ENCODE measurements around the gene C19orf53.

C19orf53 gene

DNA sequence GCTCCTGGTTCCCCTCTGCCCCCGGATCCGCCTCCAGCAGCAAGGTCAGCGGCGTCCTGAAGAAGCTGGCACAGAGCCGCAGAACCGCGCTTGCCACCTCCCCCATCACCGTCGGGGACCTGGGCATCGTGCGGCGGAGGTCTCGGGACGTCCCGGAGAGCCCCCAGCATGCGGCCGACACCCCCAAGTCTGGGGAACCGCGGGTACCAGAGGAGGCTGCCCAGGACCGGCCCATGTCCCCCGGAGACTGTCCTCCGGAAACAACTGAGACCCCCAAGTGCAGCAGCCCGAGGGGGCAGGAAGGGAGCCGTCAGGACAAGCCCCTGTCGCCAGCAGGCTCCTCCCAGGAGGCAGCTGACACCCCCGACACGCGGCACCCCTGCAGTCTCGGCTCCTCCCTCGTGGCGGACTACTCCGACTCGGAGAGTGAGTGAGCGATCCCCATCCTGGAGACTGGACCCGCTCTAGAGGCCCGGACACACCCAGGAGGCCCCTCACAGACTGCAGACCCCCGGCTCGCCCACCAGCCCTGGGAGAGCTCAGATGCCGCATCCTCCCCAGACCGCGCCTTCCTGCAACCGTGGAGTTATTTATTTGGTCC, 11.5 kb upstream of the C19orf53 start:
- Histone ChIP-seq H3K27me3 (no peaks in the 10 kb centered on the region), H3K4me1 (peaks cover 24% of the 10 kb centered on the region), H3K4me3 (no peak overlapping the region), H3K9me3 (no peaks in the 10 kb centered on the region), H3K9ac (no peak overlapping the region), H4K20me1 (peaks cover 17% of the 10 kb centered on the region), H3K27ac (no peak overlapping the region), H3K4me2 (no peak overlapping the region), H3K36me3 (peaks cover 63% of the 10 kb centered on the region)
- no peak for TF ChIP-seq Cebpa-rat (IDR thresholded peaks at IDR 0.05)

DNA sequence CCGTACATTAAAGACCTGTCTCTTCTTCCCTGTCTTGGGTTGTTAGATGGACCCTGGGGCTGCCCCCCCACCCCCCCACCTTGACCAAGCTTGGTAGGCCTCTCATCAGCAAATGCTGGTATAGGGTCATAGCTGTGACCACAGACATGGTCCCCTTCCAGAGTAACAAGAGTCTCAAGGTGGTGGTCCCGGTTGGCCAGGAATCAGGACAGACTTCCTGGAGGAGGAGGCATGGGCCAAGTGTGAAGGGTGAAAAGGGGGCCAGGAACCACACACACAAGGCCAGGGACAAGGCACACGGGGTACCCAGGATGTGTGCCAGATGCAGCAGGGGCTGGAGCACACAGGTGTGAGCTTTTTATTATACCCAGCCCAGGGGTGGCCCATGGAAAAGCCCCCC, 11.0 kb upstream of the C19orf53 start:
- no peak overlapping the region for H3K27ac ChIP-seq
- peak overlapping the region; percentile 71; the same call in 1 of the 2 replicates for H3K4me2 ChIP-seq
- no peaks in the 10 kb centered on the region for H3K9me3 ChIP-seq
- peaks cover 24% of the 10 kb centered on the region for H3K4me1 ChIP-seq
- H3K27me3 ChIP-seq, result no peaks in the 10 kb centered on the region
- no peak for TF ChIP-seq Cebpa-rat (IDR thresholded peaks at IDR 0.05)
- H3K4me3 ChIP-seq, result no peak overlapping the region
- H3K36me3 ChIP-seq, result peaks cover 62% of the 10 kb centered on the region
- peaks cover 17% of the 10 kb centered on the region for H4K20me1 ChIP-seq
- no peak overlapping the region for H3K9ac ChIP-seq

DNA sequence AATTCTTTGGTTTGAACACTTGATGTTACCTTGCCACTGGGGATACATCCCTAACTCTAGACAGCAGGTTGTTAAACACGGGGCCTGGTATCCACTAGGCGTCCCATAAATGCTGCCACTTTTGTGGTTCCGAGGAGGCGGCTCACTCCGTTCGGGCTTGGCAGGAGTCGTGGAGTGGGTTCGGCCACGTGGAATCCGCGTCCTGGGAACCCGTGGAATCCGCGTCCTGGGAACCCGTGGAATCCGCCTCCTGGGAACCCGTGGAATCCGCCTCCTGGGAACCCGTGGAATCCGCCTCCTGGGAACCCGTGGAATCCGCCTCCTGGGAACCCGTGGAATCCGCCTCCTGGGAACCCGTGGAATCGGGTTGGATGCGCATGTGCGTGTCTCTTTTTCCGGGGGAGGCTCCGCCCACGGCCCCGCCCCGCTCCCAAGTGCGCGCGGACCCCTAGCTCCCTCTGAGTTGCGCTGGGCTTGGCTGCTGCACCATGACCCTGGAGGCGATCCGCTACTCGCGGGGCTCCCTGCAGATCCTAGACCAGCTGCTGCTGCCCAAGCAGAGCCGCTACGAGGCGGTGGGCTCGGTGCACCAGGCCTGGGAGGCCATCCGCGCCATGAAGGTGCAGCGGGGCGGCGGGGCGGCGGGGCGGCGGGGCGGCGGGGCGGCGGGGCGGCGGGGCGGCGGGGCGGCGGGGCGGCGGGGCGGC, 10.0 kb upstream of the C19orf53 start, which contains the start of gene MRI1:
TSS of gene MRI1 (plus strand) at position 422 of the 707 bp plus-strand sequence. CDS start at position 489, 67 bp downstream.
- Histone ChIP-seq H3K4me2 (peak within 1 kb of the TSS; percentile 96), H3K4me1 (peaks cover 24% of the 10 kb centered on the region), H3K27me3 (no peaks in the 10 kb centered on the region), H3K9ac (peak within 1 kb of the TSS; percentile 81), H3K4me3 (peak within 1 kb of the TSS; percentile 79), H3K9me3 (no peaks in the 10 kb centered on the region), H3K36me3 (peaks cover 62% of the 10 kb centered on the region), H3K27ac (peak within 1 kb of the TSS; percentile 65), H4K20me1 (peaks cover 17% of the 10 kb centered on the region)
- no peak for TF ChIP-seq Cebpa-rat (IDR thresholded peaks at IDR 0.05)

DNA sequence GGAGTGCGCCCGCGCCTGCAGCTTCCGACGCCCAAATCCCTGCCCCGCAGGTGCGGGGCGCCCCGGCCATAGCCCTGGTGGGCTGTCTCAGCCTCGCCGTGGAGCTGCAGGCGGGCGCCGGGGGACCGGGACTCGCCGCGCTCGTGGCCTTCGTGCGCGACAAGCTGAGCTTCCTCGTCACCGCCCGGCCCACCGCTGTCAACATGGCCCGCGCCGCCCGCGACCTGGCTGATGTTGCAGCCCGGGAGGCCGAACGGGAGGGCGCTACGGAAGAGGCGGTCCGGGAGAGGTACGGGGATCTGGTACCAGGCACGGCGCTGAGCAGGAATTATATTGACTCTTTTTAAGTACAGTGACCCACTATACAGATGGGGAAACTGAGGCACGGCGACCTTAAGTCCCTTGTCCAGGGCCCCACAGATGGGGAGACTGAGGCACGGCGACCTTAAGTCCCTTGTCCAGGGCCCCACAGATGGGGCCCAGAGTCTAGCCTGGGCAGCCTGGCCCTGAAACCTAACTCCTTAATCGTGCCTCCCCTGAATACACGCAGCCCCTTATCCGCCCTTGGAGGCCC, 9.3 kb upstream of the C19orf53 start:
- Histone ChIP-seq H3K4me1 (peaks cover 24% of the 10 kb centered on the region), H4K20me1 (peaks cover 17% of the 10 kb centered on the region), H3K9me3 (no peaks in the 10 kb centered on the region), H3K4me3 (peak overlapping the region; percentile 79), H3K9ac (peak overlapping the region; percentile 81), H3K36me3 (peaks cover 62% of the 10 kb centered on the region), H3K4me2 (peak overlapping the region; percentile 96), H3K27ac (0 out of 2 replicates have a peak overlapping the region, but pooled peaks have one; percentile 46), H3K27me3 (no peaks in the 10 kb centered on the region)
- TF ChIP-seq Cebpa-rat (IDR thresholded peaks at IDR 0.05), result no peak

DNA sequence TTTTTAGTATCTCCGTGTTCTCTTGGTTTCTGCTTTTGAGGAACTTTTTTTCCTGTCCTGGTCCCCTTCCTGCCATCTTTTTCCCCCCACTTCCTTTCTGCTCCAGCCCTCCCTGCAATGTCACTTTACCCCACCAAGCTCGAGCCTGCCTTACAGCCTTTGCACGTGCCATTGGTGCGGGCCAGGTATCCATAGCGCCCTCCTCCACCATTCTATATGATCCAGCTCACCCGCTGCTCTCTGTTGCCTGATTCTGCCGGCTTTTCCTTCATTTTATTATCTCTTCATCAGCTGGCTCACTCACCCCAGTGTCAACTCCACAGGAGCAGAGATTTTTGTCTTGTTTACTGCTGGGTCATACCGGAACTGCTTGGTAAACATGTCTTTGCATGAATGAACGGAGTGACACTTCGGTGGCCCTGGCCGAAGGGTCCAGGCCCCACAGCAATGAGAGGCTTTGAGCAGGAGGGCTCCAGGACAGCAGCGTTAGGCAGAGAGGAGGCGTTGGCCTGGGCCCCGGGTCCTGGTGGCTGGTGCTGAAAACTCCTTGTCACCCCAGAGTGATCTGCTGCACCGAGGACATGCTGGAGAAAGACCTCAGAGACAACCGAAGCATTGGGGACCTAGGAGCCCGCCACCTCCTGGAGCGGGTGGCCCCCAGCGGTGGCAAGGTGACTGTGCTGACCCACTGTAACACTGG, 8.7 kb upstream of the C19orf53 start:
- no peak for TF ChIP-seq Cebpa-rat (IDR thresholded peaks at IDR 0.05)
- Histone ChIP-seq H3K27ac (no peak overlapping the region), H3K9me3 (no peaks in the 10 kb centered on the region), H4K20me1 (peaks cover 17% of the 10 kb centered on the region), H3K36me3 (peaks cover 62% of the 10 kb centered on the region), H3K4me2 (peak overlapping the region; percentile 96), H3K4me3 (peak overlapping the region; percentile 79), H3K27me3 (no peaks in the 10 kb centered on the region), H3K9ac (peak overlapping the region; percentile 81), H3K4me1 (peaks cover 24% of the 10 kb centered on the region)

DNA sequence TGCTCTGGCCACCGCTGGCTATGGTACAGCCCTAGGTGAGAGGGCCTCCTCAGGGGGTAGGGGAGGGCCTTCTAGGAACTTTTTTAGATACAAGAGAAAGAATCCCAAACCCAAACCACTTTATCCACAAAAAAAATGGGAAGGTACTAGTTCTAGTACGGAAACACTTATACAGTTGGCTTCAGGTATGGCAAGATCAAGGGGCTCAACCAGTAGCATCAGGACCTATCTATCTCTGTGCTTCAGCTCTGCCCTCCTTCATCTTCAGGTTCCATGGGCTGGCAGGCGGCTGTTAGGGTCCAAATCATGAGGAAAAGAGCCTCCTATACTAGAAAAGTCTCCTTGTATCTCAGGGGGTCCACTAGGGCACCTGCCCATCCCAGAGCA, 8.2 kb upstream of the C19orf53 start:
- Histone ChIP-seq H3K4me2 (no peak overlapping the region), H3K27me3 (no peaks in the 10 kb centered on the region), H4K20me1 (peaks cover 17% of the 10 kb centered on the region), H3K9ac (no peak overlapping the region), H3K4me3 (no peak overlapping the region), H3K27ac (no peak overlapping the region), H3K4me1 (peaks cover 24% of the 10 kb centered on the region), H3K36me3 (peaks cover 61% of the 10 kb centered on the region), H3K9me3 (no peaks in the 10 kb centered on the region)
- TF ChIP-seq Cebpa-rat (IDR thresholded peaks at IDR 0.05), result no peak

DNA sequence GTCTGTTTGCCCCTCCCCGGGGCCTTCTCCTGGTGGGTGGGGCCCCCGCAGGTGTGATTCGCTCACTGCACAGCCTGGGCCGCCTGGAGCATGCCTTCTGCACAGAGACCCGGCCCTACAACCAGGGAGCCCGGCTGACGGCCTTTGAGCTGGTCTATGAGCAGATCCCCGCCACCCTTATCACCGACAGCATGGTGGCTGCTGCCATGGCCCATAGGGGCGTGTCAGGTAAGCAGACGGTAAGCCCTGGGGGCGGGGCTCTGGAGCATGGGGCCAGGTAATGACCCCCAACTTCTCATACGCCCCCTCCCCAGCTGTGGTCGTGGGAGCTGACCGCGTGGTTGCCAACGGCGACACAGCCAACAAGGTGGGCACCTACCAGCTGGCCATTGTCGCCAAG, 5.7 kb upstream of the C19orf53 start:
- Histone ChIP-seq H3K9ac (no peak overlapping the region), H3K4me3 (no peak overlapping the region), H3K9me3 (no peaks in the 10 kb centered on the region), H3K4me1 (peaks cover 24% of the 10 kb centered on the region), H3K36me3 (peaks cover 51% of the 10 kb centered on the region), H3K4me2 (no peak overlapping the region), H4K20me1 (peaks cover 17% of the 10 kb centered on the region), H3K27ac (no peak overlapping the region), H3K27me3 (no peaks in the 10 kb centered on the region)
- TF ChIP-seq Cebpa-rat (IDR thresholded peaks at IDR 0.05), result no peak

DNA sequence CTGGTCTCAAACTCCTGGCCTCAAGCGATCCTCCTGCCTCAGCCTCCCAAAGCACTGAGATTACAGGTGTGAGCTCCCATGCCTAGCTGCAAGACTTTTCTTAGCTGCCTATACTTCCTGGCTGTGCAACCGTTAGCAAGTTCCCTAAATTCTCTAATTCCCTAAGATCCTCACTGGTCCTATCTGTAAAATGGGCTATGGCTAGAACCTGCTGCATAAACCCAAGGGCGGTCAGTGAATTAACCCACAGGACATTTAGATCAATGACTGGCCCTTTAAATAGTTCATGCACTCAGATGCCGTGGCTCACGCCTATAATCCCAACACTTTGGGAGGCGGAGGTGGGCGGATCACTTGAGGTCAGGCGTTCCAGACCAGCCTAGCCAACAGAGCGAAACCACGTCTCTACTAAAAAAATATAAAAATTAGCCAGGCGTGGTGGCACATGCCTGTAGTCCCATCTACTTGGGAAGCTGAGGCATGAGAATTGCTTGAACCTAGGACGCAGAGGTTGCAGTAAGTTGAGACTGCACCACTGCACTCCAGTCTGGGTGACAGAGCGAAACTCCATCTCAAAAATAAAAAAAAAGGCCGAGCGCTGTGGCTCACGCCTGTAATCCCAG, 4.1 kb upstream of the C19orf53 start:
- Histone ChIP-seq H3K9ac (no peak overlapping the region), H3K4me1 (peaks cover 16% of the 10 kb centered on the region), H3K27me3 (no peaks in the 10 kb centered on the region), H3K27ac (no peak overlapping the region), H4K20me1 (peaks cover 20% of the 10 kb centered on the region), H3K4me2 (no peak overlapping the region), H3K9me3 (no peaks in the 10 kb centered on the region), H3K4me3 (no peak overlapping the region), H3K36me3 (peaks cover 51% of the 10 kb centered on the region)
- TF ChIP-seq Cebpa-rat (IDR thresholded peaks at IDR 0.05), result no peak

DNA sequence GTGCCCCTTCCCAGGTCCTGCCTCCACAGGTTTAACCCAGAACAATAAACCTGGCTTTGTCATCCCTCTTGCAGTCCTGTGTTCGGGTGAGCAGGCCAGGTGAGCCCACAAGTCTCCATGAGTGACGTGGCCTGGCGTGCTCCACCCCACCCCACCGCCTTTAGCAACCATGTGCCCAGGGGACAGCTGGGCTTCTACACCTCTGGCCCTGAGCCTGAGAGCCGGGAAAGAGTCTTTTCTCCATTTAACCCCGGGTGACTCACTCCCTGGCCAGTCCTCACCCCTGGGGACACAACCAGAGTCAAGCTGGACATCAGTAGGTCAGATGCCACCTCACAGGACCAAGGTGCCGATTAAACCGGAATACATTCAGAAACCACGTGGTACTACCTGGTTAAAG, 4.1 kb downstream of the C19orf53 start:
- Histone ChIP-seq H3K4me2 (no peak overlapping the region), H3K36me3 (peaks cover 43% of the 10 kb centered on the region), H3K27ac (no peak overlapping the region), H3K27me3 (no peaks in the 10 kb centered on the region), H4K20me1 (peaks cover 31% of the 10 kb centered on the region), H3K4me1 (peaks cover 18% of the 10 kb centered on the region), H3K9me3 (no peaks in the 10 kb centered on the region), H3K9ac (no peak overlapping the region), H3K4me3 (no peak overlapping the region)
- no peak for TF ChIP-seq Cebpa-rat (IDR thresholded peaks at IDR 0.05)

All from BLaER1 (cell line).